HG03060 (cell line): ENCODE results near the gene DENND5B.
"Not testable (repeated sequence)": the region's sequence is repeated elsewhere in the genome, so short reads cannot be mapped to it uniquely, and the experiment has no call there.

Experiments
- ATAC-seq: cut with Tn5 transposase; IDR thresholded peaks from one replicate; pipeline ENCODE4 v1.9.1; 2021; ENCODE audit warnings: low read depth, moderate number of reproducible peaks; ENCODE audit not compliant: unreplicated experiment

Gene DENND5B

GRCh38 chr12:31393004-31393550 lies 197.9 kb downstream of the DENND5B start:
- ATAC-seq: no peak

DNA sequence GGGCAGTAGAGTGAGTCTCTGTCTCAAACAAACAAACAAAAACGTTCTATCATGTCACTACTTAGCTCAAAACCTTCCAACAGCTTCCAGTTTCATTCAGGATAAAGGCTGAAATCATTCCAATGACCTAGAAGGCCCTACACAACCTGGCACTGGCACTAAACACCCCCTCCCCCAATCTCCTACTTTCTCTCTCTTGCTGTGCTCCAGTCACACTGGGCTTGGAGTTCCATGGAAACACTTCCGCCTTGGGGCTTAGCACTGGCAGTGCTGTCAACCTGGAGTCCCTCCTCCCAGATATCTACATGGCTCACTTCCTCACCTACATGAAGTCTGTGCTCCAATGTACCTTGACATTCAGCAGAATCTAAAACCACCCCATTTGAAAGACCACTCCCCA lies 199.9 kb downstream of the DENND5B start:
- no peak for ATAC-seq

DNA sequence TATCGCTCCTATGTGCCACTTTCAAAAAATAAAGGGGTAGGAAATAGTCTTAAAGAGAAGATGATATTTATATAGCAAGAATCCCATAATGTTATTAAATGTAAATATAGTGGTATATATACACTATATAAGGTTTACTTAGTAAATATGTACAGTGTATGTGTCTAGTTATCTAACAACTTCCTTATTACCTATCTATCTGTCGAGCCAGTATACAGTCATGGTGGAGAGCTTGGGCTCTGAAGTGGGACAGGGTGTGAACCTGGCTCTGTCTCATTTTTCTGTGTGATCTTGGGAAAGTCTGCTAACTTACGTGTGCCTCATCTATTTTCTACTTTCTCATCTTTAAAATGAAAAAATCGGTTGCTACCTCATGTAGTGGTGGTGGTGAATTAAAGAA lies 202.2 kb downstream of the DENND5B start:
- ATAC-seq: no peak

DNA sequence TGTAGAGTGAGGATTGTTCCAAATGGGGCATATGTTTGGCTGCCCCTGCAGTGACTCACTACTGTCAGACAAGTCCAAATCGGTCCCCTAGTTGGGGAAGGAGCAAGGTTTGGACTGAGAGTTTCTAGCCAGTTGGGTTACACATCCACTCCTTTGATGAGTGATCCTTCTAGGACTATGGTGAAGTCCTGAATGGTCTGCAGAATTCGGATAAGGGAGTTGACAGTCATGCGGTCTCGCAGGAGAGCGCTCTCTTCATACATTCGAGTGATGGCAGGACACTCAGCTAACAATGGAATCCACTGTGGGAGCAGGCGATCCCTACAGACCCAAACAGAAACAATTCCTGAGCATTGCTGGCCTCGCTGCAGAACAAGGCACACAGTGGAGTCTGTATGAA lies 203.5 kb downstream of the DENND5B start:
- no peak for ATAC-seq

GRCh38 chr12:31387011-31387410 lies 203.9 kb downstream of the DENND5B start:
- ATAC-seq: no peak

DNA sequence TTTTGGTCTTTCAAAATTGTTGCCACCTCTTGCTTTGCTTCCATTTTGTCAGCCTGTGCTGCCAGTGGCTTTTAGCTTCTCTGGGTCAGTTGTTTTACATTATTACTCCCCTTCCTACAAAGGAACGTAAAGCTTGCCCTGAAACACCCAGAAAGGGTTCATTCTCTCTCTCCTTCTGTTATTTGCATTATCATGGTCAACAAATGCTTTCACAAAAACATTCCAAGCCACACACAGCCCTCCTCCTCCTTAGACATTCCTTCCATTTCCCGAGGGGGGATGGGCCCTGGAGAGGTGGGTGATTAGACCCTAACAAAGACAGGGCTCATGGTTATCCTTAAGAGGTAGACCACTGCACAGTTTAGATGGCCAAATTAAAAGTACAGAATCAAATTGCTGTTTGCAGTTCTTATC lies 204.6 kb downstream of the DENND5B start:
- ATAC-seq: no peak

DNA sequence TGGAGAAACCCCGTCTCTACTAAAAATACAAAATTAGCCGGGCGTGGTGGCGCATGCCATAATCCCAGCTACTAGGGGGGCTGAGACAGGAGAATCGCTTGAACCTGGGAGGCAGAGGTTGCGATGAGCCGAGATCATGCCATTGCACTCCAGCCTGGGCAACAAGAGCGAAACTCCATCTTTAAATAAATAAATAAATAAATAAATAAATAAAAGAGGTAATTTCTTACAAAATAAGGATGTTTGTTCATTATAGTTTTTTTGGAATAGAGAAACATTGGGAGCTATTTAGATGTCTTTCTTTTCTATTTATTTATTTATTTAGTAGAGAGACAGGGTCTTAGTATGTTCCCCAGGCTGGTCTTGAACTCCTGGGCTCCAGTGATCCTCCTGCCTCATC lies 213.7 kb downstream of the DENND5B start:
- ATAC-seq: not testable (repeated sequence)

GRCh38 chr12:31375422-31375821 lies 215.5 kb downstream of the DENND5B start:
- not testable (repeated sequence) for ATAC-seq

DNA sequence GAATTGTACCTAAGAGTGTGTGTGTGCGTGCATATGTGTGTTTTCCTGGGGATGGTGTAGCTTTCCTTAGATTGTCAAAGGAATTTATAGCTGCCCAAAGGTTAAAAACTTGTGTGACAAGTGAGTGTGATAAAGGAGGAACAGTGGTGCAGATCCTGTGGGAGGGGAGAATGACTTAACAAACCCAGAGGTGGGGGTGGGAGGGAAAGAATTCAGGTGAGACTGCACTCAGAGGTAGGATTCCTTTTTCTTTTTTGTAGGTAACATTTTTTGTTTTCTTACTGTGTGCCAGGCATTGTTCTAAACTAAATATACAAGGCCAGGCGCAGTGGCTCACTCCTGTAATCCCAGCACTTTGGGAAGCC lies 219.7 kb downstream of the DENND5B start:
- ATAC-seq: no peak

DNA sequence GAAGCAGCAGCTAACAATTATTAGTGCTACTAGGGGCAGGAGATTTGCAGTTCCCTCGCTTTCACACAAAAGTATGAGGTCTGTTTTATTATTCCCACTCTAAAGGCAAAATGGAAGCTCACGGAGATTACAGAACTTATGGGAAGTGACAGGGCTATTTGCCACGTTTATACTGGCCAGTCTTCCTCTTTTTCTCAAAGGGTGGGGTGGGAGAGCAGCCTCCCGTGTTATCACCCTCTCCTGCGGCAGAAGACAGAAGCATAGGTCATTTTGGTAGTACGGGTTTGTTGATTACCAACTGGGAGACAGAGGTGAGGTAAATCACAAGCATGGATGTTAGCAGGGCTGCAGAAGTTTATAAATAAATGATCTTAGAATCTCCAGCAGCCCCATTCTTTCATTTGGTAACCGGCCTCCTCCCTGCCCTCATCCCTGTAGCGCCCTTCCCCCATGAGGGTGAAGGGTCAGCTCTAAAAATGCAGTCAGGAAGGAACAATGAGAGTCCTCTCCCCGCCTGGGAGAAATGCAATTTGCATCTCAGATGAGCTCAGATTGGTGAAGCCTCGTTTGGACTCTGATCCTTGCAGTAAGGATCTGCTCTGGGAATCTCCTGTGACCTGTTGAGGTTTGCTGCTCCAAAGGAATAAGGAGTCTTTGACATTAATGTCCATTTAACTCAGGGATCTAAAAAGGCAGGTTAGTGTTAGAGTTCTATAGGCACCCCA lies 220.2 kb downstream of the DENND5B start:
- ATAC-seq: no peak

GRCh38 chr12:31369712-31370521 lies 221.0 kb downstream of the DENND5B start:
- ATAC-seq: no peak

- ATAC-seq: no peak
These were observed 222.1 kb downstream of the DENND5B start for GRCh38 chr12:31368666-31369361.

DNA sequence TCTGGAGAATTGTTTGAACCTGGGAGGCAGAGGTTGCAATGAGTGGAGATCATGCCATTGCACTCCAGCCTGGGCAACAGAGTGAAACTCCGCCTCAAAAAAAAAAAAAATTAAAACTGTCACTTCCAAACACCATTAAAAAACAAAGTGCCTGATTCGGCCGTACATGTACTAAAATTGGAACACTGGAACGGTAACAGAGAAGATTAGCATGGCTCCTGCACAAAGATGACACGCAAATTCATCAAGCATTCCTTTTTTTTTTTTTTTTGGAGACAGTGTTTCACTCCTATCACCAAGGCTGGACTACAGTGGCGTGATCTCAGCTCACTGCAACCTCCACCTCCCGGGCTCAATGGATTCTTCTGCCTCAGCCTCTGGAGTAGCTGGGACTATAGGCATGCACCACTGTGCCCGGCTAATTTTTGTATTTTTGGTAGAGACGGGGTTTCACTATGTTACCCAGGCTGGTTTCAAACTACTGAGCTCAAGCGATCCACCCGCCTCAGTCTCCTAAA lies 224.8 kb downstream of the DENND5B start:
- no peak for ATAC-seq

DNA sequence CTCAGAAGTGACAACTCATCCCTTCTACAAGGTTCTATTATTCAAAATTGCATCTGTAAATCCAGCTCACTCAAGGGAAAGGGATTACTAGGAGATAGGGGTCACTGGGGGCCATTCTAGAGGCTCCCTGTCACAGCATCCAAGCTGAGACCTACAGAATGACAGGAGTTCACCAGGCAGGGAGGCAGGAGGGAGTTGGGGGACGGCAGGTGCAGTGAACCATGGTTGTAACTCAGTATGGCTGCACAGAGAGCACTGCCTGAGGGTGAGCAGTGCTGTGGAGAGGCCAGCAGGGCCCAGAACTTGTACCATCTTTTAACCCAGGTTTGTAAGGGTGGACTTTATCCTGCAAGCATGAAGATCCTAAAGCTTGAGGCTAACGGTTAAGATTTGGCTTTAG lies 227.1 kb downstream of the DENND5B start:
- ATAC-seq: no peak

GRCh38 chr12:31363416-31363809 lies 227.5 kb downstream of the DENND5B start:
- ATAC-seq: no peak

GRCh38 chr12:31362759-31363415 lies 228.0 kb downstream of the DENND5B start:
- peak; percentile 38 for ATAC-seq

DNA sequence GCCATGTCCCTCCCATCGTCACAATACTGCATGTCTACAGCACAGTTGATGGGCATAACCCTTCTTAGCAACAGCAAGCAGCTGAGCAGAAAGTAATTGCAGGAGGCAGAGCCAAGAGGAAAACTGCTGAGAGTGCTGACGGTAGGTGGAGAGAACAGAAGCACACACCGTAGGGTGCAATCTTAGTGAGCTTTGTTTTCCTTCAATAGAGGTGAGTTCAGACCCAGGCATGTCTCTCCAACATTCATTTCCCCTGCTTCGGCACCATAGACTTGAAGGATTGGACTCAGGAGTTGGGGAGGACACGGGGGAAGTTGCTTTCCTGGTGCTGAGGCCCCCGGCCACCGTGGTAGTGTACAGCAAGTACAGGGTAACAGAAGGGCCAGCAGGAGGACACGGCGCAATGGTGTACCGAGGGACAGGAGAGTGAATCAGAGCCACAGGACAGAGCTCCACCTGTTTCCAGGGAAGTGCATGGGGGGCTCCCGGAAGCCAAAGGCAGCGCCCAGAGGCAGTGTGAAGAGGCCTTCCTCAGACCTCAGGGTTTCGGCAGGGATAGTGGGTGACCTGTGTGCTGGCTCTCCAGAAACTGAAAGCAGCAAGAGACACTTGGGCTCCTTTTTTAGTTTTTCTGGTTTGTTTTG lies 228.7 kb downstream of the DENND5B start:
- peak; percentile 42 for ATAC-seq

DNA sequence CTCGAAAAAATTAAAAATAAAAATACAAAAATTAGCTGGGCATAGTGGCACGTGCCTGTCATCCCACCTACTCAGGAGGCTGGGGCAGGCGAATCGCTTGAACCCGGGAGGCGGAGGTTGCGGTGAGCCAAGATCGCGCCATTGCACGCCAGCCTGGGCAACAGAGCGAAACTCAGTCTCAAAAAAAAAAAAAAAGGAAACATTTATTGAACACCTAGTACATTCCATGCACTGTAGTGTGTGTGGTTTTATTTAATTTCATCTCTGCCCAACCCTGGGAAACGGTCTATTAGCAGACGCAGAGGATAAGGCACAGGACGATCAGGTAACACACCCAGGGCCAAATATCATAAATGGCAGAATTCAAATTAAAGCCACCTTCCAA lies 229.2 kb downstream of the DENND5B start:
- no peak for ATAC-seq

GRCh38 chr12:31355747-31356107 lies 235.2 kb downstream of the DENND5B start:
- no peak for ATAC-seq
